RCC 7860 (cell line): ENCODE results near the gene DTWD1.
A peak's percentile ranks its signal among the peaks of the same experiment; 100 is the strongest.
"Not testable (repeated sequence)": the region's sequence is repeated elsewhere in the genome, so short reads cannot be mapped to it uniquely, and the experiment has no call there.

Experiments
- DNase-seq: peaks from one replicate; pipeline ENCODE4 v3.0.0-alpha.2; 2015; ENCODE audit warnings: low spot score
- FAIRE-seq: peaks from 2 replicates; lab custom pipeline; 2012; peaks lifted over from hg19 to GRCh38; lab: Jason Lieb, UNC

Gene DTWD1

GRCh38 chr15:49620658-49621368 lies at the start of gene DTWD1, which contains the start of gene FAM227B:
Gene DTWD1, plus strand, starts transcription at chr15:49621048. Its CDS starts 4,120 bp downstream, at chr15:49625168.
Gene FAM227B, minus strand, starts transcription at chr15:49620818. Its CDS starts 5,647 bp downstream, at chr15:49615171.
- peak; percentile 77 for FAIRE-seq
- DNase-seq, result peak; percentile 94

- no peak for DNase-seq
- no peak for FAIRE-seq
These were observed 47.4 kb upstream of the DTWD1 start for GRCh38 chr15:49573421-49573820.

- FAIRE-seq (no peak), DNase-seq (no peak)
These were observed 31.8 kb upstream of the DTWD1 start for GRCh38 chr15:49589030-49589429.

GRCh38 chr15:49592829-49593316 lies 28.0 kb upstream of the DTWD1 start:
- FAIRE-seq, DNase-seq: not testable (repeated sequence)

- FAIRE-seq, result no peak
- no peak for DNase-seq
These were observed 16.0 kb upstream of the DTWD1 start for GRCh38 chr15:49604625-49605409.

- DNase-seq, result no peak
These were observed 15.3 kb upstream of the DTWD1 start for GRCh38 chr15:49605588-49605987.

GRCh38 chr15:49606594-49606993 lies 14.3 kb upstream of the DTWD1 start:
- no peak for FAIRE-seq

More at GRCh38 chr15:49605588-49605987, 15.3 kb upstream of the DTWD1 start:
- FAIRE-seq, result no peak

GRCh38 chr15:49610157-49610918 lies 10.5 kb upstream of the DTWD1 start:
- no peak for DNase-seq
- no peak for FAIRE-seq

More at GRCh38 chr15:49606594-49606993, 14.3 kb upstream of the DTWD1 start:
- DNase-seq, result no peak

GRCh38 chr15:49612240-49612639 lies 8.6 kb upstream of the DTWD1 start:
- DNase-seq, FAIRE-seq: not testable (repeated sequence)

- no peak for FAIRE-seq
- no peak for DNase-seq
These were observed 1.6 kb upstream of the DTWD1 start for GRCh38 chr15:49619226-49619625.

GRCh38 chr15:49620199-49620598 lies 649 bp upstream of the DTWD1 start:
- no peak for FAIRE-seq
- no peak for DNase-seq

- FAIRE-seq, result no peak
- no peak for DNase-seq
These were observed 558 bp downstream of the DTWD1 start for GRCh38 chr15:49621401-49621811.

GRCh38 chr15:49621887-49622286 lies 1.0 kb downstream of the DTWD1 start:
- no peak for FAIRE-seq
- DNase-seq, result no peak

- FAIRE-seq (no peak), DNase-seq (no peak)
These were observed 1.7 kb downstream of the DTWD1 start for GRCh38 chr15:49622561-49622960.

GRCh38 chr15:49624056-49624455 lies 3.2 kb downstream of the DTWD1 start:
- DNase-seq (no peak), FAIRE-seq (no peak)

GRCh38 chr15:49625460-49626036 lies 4.7 kb downstream of the DTWD1 start:
- FAIRE-seq (no peak), DNase-seq (no peak)

GRCh38 chr15:49627407-49627877 lies 6.6 kb downstream of the DTWD1 start:
- FAIRE-seq (peak; percentile 88), DNase-seq (peak; percentile 82)

- DNase-seq, result no peak
- FAIRE-seq, result no peak
These were observed 7.5 kb downstream of the DTWD1 start for GRCh38 chr15:49628379-49628778.

GRCh38 chr15:49637857-49638256 lies 17.0 kb downstream of the DTWD1 start:
- DNase-seq (no peak), FAIRE-seq (no peak)

GRCh38 chr15:49644364-49644794 lies 23.5 kb downstream of the DTWD1 start:
- FAIRE-seq, result no peak
- no peak for DNase-seq
